HL-60 (cell line): ENCODE results near the gene PTPRN2.

Source experiments
- CTCF ChIP-seq: IDR thresholded peaks from one replicate; pipeline ENCODE4 v1.5.1; 2011; ENCODE audit warnings: low read length, control low read depth, inconsistent platforms; ENCODE audit not compliant: insufficient read depth
- REST ChIP-seq: IDR thresholded peaks from 2 replicates; pipeline ENCODE4 v1.6.1; 2012; ENCODE audit warnings: low read depth; ENCODE audit not compliant: insufficient replicate concordance
- SPI1 ChIP-seq: IDR thresholded peaks from 2 replicates; pipeline ENCODE4 v1.6.1; 2012; ENCODE audit warnings: low read depth, mild to moderate bottlenecking, borderline replicate concordance

GRCh38 chr7:158498443-158499081 lies 89.1 kb downstream of the PTPRN2 start:
- TF ChIP-seq CTCF = no peak
- TF ChIP-seq REST = no peak
- TF ChIP-seq SPI1 = no peak
